Muscle of back (tissue), 11 donors: ENCODE data around the gene QKI. TPM values are rescaled to one million over a fixed set of nuclear protein-coding genes. Genes with fewer than 3 reads are reported as not detected.
A peak's percentile ranks its signal among the peaks of the same experiment; 100 is the strongest.
"Not testable (repeated sequence)": the region's sequence is repeated elsewhere in the genome, so short reads cannot be mapped to it uniquely, and the experiment has no call there.

Source experiments
- DNase-seq, 3 donors: peaks; one replicate each; pipeline versions ENCODE4 v3.0.0 to v3.0.0-alpha.2; 2013
- polyA plus RNA-seq, 10 donors: library from polyadenylated mRNA; unstranded; fragments of 120-200 nt; gene quantifications; one replicate each; pipeline ENCODE4 v1.2.1, GENCODE V29; 2013; ENCODE audit not compliant: insufficient read length in 10 of 10

Gene QKI
- polyA plus RNA-seq, 10 donors: 200 to 276 (median 234) TPM

GRCh38 chr6:163437466-163437865, 22.9 kb downstream of the QKI start:
- no peak for DNase-seq

DNA sequence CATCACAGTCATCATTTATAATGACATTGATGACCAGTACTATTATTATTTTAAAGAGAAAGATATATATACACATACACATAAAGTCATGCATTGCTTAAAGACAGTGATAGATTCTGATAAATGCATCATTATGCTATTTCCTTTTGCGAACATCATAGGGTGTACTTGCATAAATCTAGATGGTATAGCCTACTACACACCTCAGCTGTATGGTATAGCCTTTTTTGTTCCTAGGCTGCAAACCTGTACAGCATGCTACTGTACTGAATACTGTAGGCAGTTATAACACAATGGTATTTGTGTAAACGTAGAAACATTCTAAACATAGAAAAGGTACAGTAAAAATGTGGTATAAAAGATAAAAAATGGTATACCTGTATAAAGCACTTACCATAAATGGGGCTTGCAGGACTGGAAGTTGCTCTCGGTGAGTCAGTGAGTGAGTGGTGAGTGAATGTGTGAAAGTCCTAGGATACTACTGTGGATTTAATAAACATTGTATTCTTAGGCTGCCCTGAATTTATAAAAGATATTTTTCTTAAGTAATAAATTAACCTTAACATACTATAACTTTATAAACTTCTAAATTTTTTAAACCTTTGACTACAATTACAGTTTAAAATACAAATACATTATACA, 23.9 kb downstream of the QKI start:
- no peak for DNase-seq

DNA sequence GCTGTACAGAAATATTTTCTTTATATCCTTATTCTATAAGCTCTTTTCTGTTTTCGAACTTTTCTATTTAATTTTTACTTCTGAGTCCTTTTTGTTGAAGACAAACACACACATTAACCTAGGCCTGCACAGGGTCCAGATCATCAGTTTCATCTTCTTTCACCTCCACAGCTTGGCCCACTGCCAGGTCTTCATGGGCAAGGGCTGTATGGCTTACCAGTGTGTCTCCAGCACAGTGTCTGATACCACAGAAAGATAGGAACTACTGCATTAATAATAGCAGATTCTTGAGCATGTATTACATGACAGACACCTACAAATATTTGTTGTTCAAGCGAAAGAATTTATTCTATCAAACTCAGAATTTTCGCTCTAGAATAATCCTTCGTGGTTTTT, 24.4 kb downstream of the QKI start:
- DNase-seq: no peak

- not testable (repeated sequence) for DNase-seq
These were observed 24.9 kb downstream of the QKI start for GRCh38 chr6:163439390-163439789.

- no peak for DNase-seq
These were observed 25.5 kb downstream of the QKI start for GRCh38 chr6:163439997-163440396.

DNA sequence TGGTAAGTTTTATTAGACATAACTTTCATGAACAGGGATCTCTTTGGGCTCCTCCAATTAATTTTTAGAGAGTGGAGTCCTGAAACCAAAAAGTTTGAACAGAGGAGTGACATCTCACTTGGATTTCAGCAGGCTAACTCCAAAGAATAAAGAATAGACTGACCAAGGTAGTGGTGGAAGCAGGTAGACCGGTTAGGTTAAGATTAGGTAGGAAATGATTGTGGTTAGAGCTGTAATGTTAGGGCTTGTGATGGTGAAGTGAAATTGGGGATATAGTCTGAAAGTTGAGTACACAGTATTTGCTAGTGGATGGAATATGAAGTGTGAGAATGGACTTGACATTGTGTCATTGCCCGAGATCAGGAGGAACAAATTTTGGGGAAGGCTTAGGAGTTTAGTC, 27.8 kb downstream of the QKI start:
- DNase-seq: no peak

DNA sequence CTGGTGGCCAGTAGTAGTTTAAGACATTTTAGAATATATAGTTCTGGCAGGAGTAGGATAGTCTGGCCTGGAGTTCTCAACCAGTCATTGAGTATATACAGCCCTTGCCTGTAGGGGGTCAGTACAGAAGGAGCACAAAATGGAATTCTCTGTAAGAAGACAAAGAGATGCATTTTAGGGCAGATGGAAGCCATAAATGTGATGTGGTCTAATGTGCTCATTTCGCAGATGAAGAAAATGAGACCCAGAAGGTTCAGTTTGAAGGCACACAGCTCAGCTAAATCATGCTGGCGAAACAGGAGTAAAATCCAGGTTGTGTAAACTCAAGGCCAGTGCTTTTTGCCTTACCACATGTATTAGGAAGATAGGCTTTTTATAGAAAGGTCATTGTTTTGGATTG, 29.6 kb downstream of the QKI start:
- DNase-seq: no peak

GRCh38 chr6:163446549-163446948, 32.0 kb downstream of the QKI start:
- DNase-seq: no peak

DNA sequence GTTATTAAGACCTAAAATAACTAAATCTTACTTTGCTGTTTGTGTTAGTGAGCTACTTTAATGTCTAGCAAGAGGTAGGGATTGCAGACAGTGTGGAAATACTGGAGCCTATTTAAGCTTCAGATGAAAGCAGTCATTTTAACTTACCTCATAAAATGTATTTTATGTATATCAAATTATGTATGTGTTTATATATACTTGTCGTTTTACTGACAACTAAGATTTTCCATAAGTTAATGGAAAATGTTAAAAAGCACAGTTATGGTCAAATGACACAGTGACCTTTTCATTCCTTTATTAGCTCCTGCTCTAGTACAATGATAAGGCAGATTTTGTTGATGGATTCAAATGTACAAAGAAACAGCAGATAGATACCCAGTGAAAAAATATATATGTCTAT, 34.6 kb downstream of the QKI start:
- no peak for DNase-seq

DNA sequence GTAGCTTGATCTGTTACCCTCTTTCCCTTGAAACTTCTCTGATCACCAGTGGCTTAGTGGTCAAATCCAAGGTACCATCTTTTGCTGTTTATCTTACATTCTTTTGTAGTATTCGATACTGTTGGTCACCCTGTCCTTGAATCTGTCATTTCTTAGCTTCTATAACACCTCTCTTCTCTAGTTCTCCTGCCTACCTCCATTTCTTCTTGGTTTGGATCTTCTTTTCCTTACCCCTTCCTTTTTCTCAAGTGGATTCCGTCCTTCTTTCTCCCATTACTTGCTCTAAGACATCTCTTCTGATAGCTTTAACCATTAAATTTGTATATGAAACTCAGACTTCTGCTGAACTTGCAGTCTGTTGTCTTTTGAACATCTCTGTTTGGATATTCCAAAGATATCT, 39.9 kb downstream of the QKI start:
- no peak for DNase-seq

- DNase-seq: no peak
These were observed 41.0 kb downstream of the QKI start for GRCh38 chr6:163455552-163455951.

DNA sequence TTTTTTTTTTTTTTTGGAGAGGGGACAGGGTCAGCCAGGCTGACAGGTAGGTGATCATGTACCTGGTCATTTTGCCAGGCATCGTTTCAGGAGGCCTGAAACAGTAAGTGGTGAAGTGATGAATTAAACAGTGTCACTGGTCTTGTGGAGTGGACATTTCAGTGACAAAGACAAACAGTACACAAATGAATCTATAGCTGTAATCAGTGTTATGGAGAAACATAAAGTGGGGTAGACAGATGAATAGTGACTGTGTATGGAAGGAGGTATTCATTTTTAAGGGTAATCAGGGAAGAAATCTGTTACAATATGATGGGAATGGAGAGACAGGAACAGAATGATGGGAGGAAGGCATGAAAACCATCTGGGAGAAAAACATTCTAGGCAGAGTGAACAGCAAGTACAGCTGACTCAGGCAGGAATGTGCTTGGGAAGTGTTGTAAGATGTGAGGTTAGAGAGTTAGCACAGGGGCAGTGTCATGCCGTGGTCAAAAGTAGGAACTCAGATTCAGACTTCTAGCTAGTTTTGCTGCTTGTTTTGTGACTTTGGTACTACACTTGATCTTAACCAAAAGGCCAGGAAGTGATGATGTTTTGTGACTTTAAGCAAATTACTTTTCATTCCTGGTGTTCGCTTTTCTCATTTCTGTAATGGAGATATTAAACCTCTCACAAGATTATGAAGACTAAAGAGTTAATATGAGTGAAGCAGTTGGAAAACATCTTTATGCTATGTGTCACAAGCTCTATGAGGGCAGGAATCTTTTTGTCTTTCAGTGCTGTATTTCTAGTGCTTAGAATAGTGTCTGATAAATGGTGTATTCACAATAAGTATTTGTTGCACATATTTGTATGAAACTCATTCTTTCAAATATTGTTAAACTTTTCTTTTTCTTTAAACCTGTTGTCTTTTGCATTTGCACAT, 43.4 kb downstream of the QKI start:
- peak in 1 of 3 donors; percentile 78 for DNase-seq

- DNase-seq: no peak
These were observed 44.5 kb downstream of the QKI start for GRCh38 chr6:163459007-163459406.

GRCh38 chr6:163459536-163459935, 45.0 kb downstream of the QKI start:
- no peak for DNase-seq

DNA sequence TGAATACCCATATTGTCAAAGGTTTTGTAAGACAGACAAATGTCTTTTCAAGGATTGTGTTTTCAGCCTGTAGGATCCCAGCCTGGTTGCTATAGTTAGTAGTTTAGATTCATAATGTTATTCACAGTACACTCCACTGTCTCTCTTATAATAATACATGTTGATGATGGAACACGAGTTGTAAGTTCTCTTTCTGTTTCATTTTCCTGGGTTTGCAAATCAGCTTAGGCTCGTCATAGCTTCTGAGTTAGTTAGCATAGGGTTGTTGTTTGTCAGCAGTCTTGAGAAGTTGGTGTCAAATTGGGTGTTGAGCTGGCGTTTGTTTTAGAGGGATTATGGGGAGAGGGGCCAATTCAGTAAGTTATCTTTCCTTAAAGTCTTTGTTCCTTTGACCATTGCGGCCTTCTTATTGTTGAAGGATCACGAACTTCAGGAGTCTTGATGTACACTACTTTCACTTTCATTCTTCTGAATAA, 45.8 kb downstream of the QKI start:
- DNase-seq: peak in 2 of 3 donors; percentile 24 to 64

DNA sequence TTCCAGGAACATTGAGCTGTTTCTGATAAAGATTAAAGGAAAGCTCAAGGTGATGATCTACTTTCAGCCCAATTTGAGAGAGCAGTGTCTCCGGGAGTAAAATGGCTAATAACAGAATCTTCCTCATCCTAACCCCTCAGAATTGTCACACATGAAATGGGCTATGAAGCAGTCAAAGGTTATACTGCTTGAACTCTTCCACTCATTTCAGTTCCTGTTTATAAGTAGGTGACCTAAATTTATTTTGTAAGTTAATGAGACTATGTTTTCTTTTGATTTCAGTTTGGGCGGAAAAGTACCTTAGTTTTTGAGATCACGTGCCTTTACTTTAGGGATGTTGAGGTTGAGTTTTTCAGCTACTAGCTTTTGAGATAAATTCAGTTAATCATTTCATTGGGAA, 47.2 kb downstream of the QKI start:
- DNase-seq: no peak

DNA sequence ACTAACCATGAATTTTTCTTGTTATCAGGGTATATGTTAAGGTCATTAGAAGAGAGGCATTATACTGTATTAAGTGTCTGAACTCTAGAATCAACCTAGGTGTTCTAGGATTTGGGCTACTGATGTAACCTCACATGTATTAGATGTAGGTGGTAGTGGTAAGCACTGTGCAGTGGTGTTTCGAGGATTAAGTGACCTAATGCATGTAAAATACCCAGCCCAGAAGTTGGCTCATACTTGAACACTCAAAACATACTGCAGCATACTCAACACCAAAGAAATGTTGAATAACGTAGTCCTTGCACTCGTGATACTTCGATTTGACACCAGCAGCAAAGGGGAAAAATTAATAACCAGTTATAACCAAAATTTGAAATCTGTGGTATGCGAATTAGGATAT, 48.7 kb downstream of the QKI start:
- DNase-seq: no peak

DNA sequence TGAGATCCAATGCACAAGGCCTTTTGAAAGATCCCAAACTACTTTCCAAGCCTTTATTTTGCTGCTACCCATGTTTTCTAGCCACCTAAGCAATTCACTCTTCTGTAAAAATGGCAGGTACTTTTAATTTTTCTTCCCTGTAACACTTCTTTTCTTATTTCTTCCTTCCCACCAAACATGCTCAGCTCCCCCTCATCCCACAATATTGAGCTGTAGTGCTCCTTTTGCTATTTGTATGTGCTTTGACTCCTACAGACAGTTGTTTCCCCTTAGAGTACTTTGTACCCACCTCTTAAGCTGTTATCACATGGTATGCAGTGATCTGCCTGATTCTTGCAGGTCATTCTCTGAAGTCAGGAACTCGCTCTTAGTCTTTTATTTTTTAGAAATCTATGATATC, 49.3 kb downstream of the QKI start:
- no peak for DNase-seq

GRCh38 chr6:163466839-163467390, 52.4 kb downstream of the QKI start:
- peak in 1 of 3 donors; percentile 24 for DNase-seq

GRCh38 chr6:163468738-163469137, 54.2 kb downstream of the QKI start:
- DNase-seq: no peak

DNA sequence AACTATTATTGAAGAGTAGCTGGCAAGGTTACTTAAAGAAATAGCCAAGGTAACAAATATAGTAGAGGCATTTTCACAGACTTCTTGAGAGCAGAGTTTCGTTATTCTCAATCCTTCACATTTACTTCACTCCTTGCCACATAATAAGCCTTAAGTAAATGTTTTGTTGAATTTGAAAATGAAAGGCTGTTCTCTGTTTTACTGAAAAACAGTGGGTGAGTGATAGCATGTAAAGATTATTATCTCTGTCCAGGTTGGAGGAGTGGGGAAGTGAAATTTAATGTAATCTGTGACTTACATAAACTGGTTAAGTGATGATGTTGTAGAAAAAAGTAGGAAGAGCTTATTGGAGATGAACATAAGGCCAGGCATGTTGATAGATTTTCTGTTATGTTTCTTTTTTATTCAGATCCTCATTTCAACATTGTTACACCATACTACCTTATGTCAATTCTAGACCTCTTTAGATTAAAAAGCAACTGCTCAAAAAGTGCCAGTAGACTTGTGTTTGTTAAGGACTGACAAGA, 55.0 kb downstream of the QKI start:
- no peak for DNase-seq

GRCh38 chr6:163470611-163471010, 56.1 kb downstream of the QKI start:
- DNase-seq: no peak

DNA sequence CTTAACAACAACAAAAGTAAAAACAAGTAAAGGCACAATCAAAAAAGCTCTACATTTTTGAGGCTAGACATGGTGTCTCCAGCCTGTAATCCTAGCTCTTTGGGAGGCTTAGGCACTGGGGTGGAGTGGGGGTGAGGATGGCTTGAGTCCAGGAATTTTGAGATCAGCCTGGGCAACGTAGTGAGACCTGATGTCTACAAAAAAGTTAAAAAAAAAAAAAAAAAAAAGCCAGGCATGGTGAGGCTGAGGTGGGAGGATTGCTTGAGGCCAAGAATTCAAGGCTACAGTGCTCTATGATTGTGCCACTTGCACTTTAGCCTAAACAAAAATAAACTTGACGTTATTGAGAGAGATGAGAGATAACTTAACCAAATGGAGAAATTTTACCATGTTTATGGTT, 60.1 kb downstream of the QKI start:
- no peak for DNase-seq
